ENCODE data around the gene ZNF319.
"Not testable (repeated sequence)": the region's sequence is repeated elsewhere in the genome, so short reads cannot be mapped to it uniquely, and the experiment has no call there.

ZNF319 gene

GRCh38 chr16:58021661-58022551, 21.4 kb upstream of the ZNF319 start:
- DNase-seq (ENCODE audit: low read depth in 3 of 3), result no peak

GRCh38 chr16:58020628-58021521, 20.4 kb upstream of the ZNF319 start:
- DNase-seq (ENCODE audit: low read depth in 3 of 3), result peak in 2 of 3 experiments; percentile 32 to 51

- DNase-seq (ENCODE audit: low read depth in 3 of 3), result no peak
These were observed 19.5 kb upstream of the ZNF319 start for GRCh38 chr16:58019866-58020538.

GRCh38 chr16:58018803-58019202, 18.3 kb upstream of the ZNF319 start:
- no peak for DNase-seq (ENCODE audit: low read depth in 3 of 3)

GRCh38 chr16:58016840-58017446, 16.5 kb upstream of the ZNF319 start:
- DNase-seq (ENCODE audit: low read depth in 3 of 3), result no peak

GRCh38 chr16:58013201-58013956, 12.9 kb upstream of the ZNF319 start:
- no peak for DNase-seq (ENCODE audit: low read depth in 3 of 3)

- no peak for DNase-seq (ENCODE audit: low read depth in 3 of 3)
These were observed 12.0 kb upstream of the ZNF319 start for GRCh38 chr16:58012481-58012880.

- no peak for DNase-seq (ENCODE audit: low read depth in 3 of 3)
These were observed 11.2 kb upstream of the ZNF319 start for GRCh38 chr16:58011652-58012051.

- DNase-seq (ENCODE audit: low read depth in 3 of 3), result no peak
These were observed 10.4 kb upstream of the ZNF319 start for GRCh38 chr16:58010886-58011285.

- DNase-seq (ENCODE audit: low read depth in 3 of 3), result no peak
These were observed 9.5 kb upstream of the ZNF319 start for GRCh38 chr16:58009856-58010416.

GRCh38 chr16:58004736-58005135, 4.3 kb upstream of the ZNF319 start:
- DNase-seq (ENCODE audit: low read depth in 3 of 3), result not testable (repeated sequence)

GRCh38 chr16:58002936-58003335, 2.5 kb upstream of the ZNF319 start:
- DNase-seq (ENCODE audit: low read depth in 3 of 3), result no peak

- no peak for DNase-seq (ENCODE audit: low read depth in 3 of 3)
These were observed 1.9 kb upstream of the ZNF319 start for GRCh38 chr16:58002416-58002800.

- DNase-seq (ENCODE audit: low read depth in 3 of 3), result no peak
These were observed 1.4 kb upstream of the ZNF319 start for GRCh38 chr16:58001781-58002415.

GRCh38 chr16:58000706-58001676, 519 bp upstream of the ZNF319 start, which contains the start of gene USB1:
TSS of gene USB1 (plus strand) at chr16:58001407. CDS start at chr16:58001484, 77 bp downstream.
- peak; percentile 61 to 79 (median 66) for DNase-seq (ENCODE audit: low read depth in 3 of 3)

- DNase-seq (ENCODE audit: low read depth in 3 of 3), result peak in 1 of 3 experiments; percentile 15
These were observed 1.0 kb downstream of the ZNF319 start for GRCh38 chr16:57999366-57999970.

- DNase-seq (ENCODE audit: low read depth in 3 of 3), result no peak
These were observed 1.5 kb downstream of the ZNF319 start for GRCh38 chr16:57998992-57999365.

GRCh38 chr16:57998486-57998885, 2.0 kb downstream of the ZNF319 start:
- peak in 2 of 3 experiments; percentile 30 to 72 for DNase-seq (ENCODE audit: low read depth in 3 of 3)
